ENCODE data around the gene UBD. TPM values are rescaled to one million over a fixed set of nuclear protein-coding genes. Genes with fewer than 3 reads are reported as not detected.

Gene UBD
- total RNA-seq, 1 donor from 2014 or later, result not detected

DNA sequence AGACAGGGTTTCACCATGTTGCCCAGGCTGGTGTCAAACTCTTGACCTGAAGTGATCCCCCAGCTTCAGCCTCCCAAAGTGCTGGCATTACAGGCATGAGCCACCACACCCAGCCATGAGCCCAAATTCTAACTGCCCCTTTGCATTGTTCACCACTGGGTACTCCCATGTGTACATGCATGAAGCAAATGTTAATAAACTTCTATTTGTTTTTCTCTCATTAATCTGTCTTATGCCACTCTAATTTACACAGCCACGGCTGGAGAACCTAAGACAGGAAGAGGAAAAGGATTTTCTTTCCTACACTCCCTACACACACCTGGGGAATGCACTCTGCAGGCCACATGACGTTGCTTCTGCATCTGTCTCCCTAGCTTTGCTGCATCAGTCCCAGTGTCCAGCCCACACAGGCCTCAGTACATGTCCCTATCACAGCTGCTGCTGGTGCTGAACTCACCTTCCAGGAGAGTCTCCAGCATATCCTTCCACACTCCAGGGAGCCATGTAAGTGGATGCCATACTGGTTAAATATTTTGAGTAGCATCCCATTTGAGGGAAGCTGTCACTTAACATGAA is 38.7 kb upstream of the UBD start:
- TF ChIP-seq, protein P1, sequence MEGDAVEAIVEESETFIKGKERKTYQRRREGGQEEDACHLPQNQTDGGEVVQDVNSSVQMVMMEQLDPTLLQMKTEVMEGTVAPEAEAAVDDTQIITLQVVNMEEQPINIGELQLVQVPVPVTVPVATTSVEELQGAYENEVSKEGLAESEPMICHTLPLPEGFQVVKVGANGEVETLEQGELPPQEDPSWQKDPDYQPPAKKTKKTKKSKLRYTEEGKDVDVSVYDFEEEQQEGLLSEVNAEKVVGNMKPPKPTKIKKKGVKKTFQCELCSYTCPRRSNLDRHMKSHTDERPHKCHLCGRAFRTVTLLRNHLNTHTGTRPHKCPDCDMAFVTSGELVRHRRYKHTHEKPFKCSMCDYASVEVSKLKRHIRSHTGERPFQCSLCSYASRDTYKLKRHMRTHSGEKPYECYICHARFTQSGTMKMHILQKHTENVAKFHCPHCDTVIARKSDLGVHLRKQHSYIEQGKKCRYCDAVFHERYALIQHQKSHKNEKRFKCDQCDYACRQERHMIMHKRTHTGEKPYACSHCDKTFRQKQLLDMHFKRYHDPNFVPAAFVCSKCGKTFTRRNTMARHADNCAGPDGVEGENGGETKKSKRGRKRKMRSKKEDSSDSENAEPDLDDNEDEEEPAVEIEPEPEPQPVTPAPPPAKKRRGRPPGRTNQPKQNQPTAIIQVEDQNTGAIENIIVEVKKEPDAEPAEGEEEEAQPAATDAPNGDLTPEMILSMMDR (IDR thresholded peaks at IDR 0.05), result no peak
- no peak overlapping the region for H3K27ac ChIP-seq
- intact Hi-C loops (cut with DNase I), result no loop called here
- no peaks in the 10 kb centered on the region for H3K27me3 ChIP-seq
- no peak for DNase-seq (ENCODE audit: low spot score in 2 of 2)
- no peaks in the 10 kb centered on the region for H3K9me3 ChIP-seq
- no peaks in the 10 kb centered on the region for H3K4me1 ChIP-seq
- no peak overlapping the region for H3K4me3 ChIP-seq
- H3K36me3 ChIP-seq, result peaks cover 2 to 8% of the 10 kb centered on the region in 2 donors

DNA sequence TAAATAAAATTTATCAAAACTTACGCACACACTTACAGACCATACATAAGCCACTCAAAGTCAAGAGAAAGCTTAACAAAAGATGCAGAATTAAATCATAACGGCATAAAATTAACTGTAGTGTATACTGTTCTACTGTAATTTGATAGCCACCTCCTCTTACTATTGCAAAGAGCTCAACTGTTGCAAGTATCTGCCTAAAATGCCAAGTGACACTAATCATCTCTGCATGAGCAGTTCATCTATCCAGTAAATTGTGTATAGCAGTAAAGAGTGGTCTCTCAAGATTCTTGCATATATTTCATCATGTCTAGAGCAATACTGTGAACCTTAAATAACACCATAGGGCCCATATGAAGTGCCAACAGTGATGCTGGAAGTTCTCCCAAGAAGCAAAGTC is 37.7 kb upstream of the UBD start:
- H3K4me1 ChIP-seq, result no peaks in the 10 kb centered on the region
- no peaks in the 10 kb centered on the region for H3K36me3 ChIP-seq
- TF ChIP-seq, protein P1 (IDR thresholded peaks at IDR 0.05), result no peak
- DNase-seq (ENCODE audit: low spot score in 2 of 2), result no peak
- no peaks in the 10 kb centered on the region for H3K27me3 ChIP-seq
- intact Hi-C loops (cut with DNase I), result no loop called here
- no peak overlapping the region for H3K4me3 ChIP-seq
- H3K27ac ChIP-seq, result no peak overlapping the region
- H3K9me3 ChIP-seq, result no peaks in the 10 kb centered on the region

DNA sequence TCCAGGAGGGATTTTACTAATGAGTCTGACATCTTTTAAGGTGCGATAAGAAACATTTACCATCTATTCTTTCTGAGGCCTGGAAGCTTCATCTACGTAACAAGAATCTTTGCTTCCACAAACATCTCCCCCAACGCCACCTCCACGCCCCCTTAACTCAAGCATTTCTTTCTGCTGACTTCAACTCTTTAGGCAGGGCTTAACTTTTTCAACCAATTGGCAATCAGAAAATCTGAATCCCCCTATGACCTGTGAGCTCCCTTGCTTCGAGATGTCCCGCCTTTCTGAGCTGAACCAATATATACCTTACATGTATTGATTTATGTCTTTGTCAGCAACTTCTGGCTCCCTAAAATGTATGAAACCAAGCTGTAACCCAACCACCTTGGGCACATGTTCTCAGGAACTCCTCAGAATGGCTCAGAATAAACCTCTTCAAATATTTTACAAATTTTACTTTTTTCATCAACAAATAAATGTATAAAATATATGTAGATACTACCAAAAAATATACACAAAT is 36.9 kb upstream of the UBD start:
- Histone ChIP-seq H3K4me1 (no peaks in the 10 kb centered on the region), H3K27ac (no peak overlapping the region), H3K4me3 (no peak overlapping the region), H3K36me3 (no peaks in the 10 kb centered on the region), H3K9me3 (no peaks in the 10 kb centered on the region), H3K27me3 (no peaks in the 10 kb centered on the region)
- TF ChIP-seq, protein P1 (IDR thresholded peaks at IDR 0.05), result no peak
- intact Hi-C loops (cut with DNase I), result no loop called here
- no peak for DNase-seq (ENCODE audit: low spot score in 2 of 2)

DNA sequence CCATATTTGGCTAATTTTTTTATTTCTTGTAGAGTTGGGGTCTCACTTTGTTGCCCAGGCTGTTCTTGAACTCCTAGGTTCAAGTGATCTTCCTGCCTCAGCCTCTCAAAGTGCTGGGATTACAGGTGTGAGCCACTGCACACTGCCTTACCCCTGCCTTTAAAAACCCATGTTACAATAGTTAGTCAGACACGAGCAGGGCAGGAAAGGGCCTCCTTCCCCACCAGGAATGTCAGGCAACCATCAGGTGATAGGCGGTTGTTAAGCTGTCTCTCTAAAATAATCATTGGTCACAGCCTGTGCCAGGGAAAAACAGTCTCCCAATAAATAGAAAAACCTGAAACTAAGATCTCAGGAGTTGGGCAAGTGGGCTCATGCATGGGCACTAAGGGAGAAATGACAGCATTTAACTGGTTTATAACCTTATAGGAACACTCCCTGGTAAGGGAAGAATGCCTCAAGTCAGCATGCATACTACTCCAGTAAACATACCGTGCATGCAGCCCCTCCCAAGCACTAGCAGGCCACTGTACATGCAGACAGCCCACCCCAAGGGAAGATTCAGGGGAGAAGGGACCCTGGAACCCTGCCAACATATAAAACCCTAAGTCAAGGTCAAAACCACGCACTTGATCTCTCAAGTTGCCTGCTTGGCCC is 33.8 kb upstream of the UBD start:
- Histone ChIP-seq H3K36me3 (no peaks in the 10 kb centered on the region), H3K9me3 (no peaks in the 10 kb centered on the region), H3K27ac (no peak overlapping the region), H3K27me3 (no peaks in the 10 kb centered on the region), H3K4me1 (no peaks in the 10 kb centered on the region), H3K4me3 (no peak overlapping the region)
- intact Hi-C loops (cut with DNase I), result no loop called here
- TF ChIP-seq, protein P1 (IDR thresholded peaks at IDR 0.05), result no peak
- no peak for DNase-seq (ENCODE audit: low spot score in 2 of 2)

DNA sequence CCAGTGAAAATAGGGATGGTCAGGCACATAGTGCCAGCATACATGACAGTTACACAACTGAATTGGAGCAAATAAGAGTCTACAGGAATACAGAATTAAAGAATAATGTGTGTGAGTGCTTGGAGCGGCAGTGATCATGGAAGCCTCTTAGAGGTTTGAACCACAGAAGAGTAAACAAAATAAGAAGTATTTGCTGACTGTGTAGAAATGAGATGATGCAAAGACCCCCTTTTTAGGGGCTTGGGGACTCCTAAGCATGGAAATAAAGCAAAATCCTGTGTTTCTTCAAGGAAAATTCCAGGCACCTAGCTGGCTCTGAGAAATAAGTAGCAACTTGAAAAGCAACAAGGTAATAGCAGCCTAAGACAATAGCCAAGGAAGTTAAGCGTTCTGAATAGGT is 32.1 kb upstream of the UBD start:
- H3K4me1 ChIP-seq, result no peaks in the 10 kb centered on the region
- intact Hi-C loops (cut with DNase I), result no loop called here
- H3K27ac ChIP-seq, result no peak overlapping the region

More for the DNA sequence above, 32.1 kb upstream of the UBD start:
- H3K9me3 ChIP-seq, result no peaks in the 10 kb centered on the region
- DNase-seq (ENCODE audit: low spot score in 2 of 2), result no peak
- TF ChIP-seq, protein P1 (IDR thresholded peaks at IDR 0.05), result no peak
- H3K27me3 ChIP-seq, result no peaks in the 10 kb centered on the region
- H3K36me3 ChIP-seq, result no peaks in the 10 kb centered on the region
- H3K4me3 ChIP-seq, result no peak overlapping the region

Data from ascending aorta (tissue), 2 donors.